A549 treated with RU486 at 1 μM for 4 hours (cell line): ENCODE data around the gene MRPS17. TPM values are rescaled to one million over a fixed set of nuclear protein-coding genes. Genes with fewer than 3 reads are reported as not detected.

Experiments used
- total RNA-seq: library from RNA; stranded (reverse); fragments of 200-300 nt; extraction: Qiagen RNA extraction; gene quantifications from 5 replicates; pipeline ENCODE4 v1.2.3, GENCODE V29; 2022; ENCODE audit warnings: low read depth

MRPS17 gene
- total RNA-seq: 25.3 to 32.2 TPM (median 26.6 TPM) in 5 replicates

GRCh38 chr7:55951637-55952351, at the start of gene MRPS17:
MRPS17 (plus strand) TSS chr7:55951877; CDS start chr7:55953196, 1,319 bp downstream.

DNA sequence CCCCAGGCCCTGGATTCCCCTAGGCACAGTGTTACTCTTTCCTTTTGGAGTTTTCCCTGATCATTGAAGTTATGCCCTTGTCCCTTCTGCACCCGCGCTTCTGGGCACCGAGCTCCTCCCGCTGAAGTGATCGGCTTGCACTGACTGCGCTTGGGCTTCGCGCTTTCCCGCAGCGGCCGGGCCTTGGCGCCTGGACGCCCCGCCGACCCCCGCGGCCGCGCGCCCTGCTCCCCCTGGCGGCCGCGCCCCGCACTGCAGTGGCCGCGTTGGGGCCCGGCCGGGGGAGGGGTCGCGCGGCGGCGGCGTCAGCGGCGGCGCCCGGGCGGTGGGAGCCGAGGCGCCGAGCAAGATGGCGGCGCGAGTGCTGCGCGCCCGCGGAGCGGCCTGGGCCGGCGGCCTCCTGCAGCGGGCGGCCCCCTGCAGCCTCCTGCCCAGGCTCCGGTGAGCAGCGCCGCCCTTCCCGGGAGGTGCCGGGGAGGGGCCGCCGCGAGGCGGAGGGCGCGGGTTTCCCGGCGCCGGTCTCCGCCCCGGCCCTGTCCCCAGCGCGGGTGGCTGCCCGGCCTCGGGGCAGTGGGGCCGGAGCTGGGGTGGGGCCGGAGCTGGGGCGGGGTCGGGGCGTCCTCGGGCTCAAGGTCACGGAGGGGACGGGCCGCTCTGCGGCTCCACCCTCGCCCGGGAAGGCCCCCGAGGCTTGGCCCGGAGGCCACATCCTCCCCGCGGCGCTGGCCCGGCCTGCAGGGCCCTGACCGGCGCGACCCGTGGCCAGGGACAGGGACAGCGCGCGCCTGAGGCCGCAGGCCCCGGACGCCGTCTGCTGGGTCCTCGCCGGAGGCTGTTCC, 12.8 kb downstream of the MRPS17 start, which contains the start of gene NIPSNAP2:
NIPSNAP2 (plus strand) TSS at position 325 of the 839 bp plus-strand sequence; CDS start at position 350, 25 bp downstream.

Other genes starting within 250 kb of the MRPS17 start
- gene SEPTIN14, start 89.1 kb upstream of the MRPS17 start, total RNA-seq: not detected in 5 replicates
- gene ZNF713, start 64.4 kb upstream of the MRPS17 start, total RNA-seq: 0.66 to 1.2 TPM (median 0.98 TPM) in 5 replicates
- 34.0 to 56.7 TPM (median 50.8 TPM) in 5 replicates for gene NIPSNAP2, start 12.7 kb downstream of the MRPS17 start, total RNA-seq
- 22.9 to 28.7 TPM (median 27.2 TPM) in 5 replicates for gene PSPH, start 99.6 kb downstream of the MRPS17 start, total RNA-seq
- 259 to 281 TPM (median 272 TPM) in 5 replicates for gene CCT6A, start 99.9 kb downstream of the MRPS17 start, total RNA-seq
- gene SUMF2, start 112.4 kb downstream of the MRPS17 start, total RNA-seq: 108 to 115 TPM (median 111 TPM) in 5 replicates
- 0.21 to 0.61 TPM (median 0.44 TPM) in 5 replicates for gene PHKG1, start 141.1 kb downstream of the MRPS17 start, total RNA-seq
- gene CHCHD2, start 154.6 kb downstream of the MRPS17 start, total RNA-seq: 553 to 739 TPM (median 700 TPM) in 5 replicates
- not detected in 5 replicates for gene NUPR2, start 164.5 kb downstream of the MRPS17 start, total RNA-seq